Skeletal muscle satellite cell (primary cell): Measurements from ENCODE around the gene PLEKHG3. TPM values are rescaled to one million over a fixed set of nuclear protein-coding genes. Genes with fewer than 3 reads are reported as not detected.
"Not testable (repeated sequence)": the region's sequence is repeated elsewhere in the genome, so short reads cannot be mapped to it uniquely, and the experiment has no call there.

Source experiments
- H3K27me3 ChIP-seq: 2 replicates; pipeline ENCODE4 v1.7.0; 2013; ENCODE audit warnings: low read length; ENCODE audit not compliant: control insufficient read depth, insufficient read depth
- H3K36me3 ChIP-seq: 2 replicates; pipeline ENCODE4 v1.7.0; 2013; ENCODE audit warnings: mild to moderate bottlenecking, control low read depth, low read length; ENCODE audit not compliant: insufficient read depth
- H3K4me1 ChIP-seq: 2 replicates; pipeline ENCODE4 v1.7.0; 2013; ENCODE audit warnings: low read length; ENCODE audit not compliant: control insufficient read depth, insufficient read depth
- H3K4me2 ChIP-seq: 2 replicates; pipeline ENCODE4 v1.7.0; 2013; ENCODE audit warnings: mild to moderate bottlenecking, low read length
- H3K4me3 ChIP-seq: 2 replicates; pipeline ENCODE4 v1.7.0; 2013; ENCODE audit warnings: low read length
- H3K9ac ChIP-seq: 2 replicates; pipeline ENCODE4 v1.7.0; 2013; ENCODE audit warnings: mild to moderate bottlenecking, low read depth, low read length, moderate library complexity
- H3K9me3 ChIP-seq: replicated peaks from 2 replicates; pipeline ENCODE4 v1.7.0; 2013; ENCODE audit warnings: mild to moderate bottlenecking, control low read depth, low read length
- total RNA-seq: library from RNA; depleted of rRNA; stranded (reverse); fragments of >200 nt; gene quantifications from 2 replicates; pipeline ENCODE4 v1.2.3, GENCODE V29; 2012; rRNA removed

The PLEKHG3 gene
- 0.87 and 1.3 TPM in 2 replicates for total RNA-seq

DNA sequence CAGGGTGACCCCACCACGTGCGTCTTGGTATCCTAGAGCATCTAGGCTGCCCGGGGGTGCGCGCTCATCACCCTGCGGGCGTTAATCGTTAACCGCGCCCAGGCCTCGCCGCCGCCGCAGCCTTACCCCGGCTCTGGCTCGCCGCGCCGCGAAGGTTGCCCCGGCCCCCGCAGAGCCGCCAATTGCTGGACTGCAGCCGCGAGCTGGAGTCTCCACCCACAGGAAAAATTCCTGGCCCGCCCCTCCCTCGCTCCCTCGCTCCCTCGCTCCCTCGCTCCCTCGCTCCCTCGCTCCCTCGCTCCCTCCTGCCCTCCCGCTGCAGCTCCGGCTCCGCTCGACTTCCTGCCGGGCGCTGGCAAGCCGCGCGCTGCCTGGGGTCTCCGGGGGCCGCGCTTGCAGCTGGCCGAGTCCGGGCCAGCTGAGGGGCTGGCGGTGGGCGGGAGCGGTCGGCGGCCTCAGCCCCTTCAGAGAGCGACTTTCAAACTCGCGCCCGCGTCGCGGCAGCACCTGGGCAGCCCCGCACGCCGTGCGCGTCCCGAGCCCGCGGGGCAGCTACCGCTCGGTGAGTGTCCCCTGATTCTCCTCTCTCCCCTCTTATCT is at the start of gene PLEKHG3:
TSS of gene PLEKHG3 (plus strand) at position 282 of the 600 bp plus-strand sequence. CDS start 23,208 bp downstream, outside the sequence.
- Histone ChIP-seq H3K4me3 (peak within 1 kb of the TSS; percentile 90), H3K27me3 (peaks cover 29% of the 10 kb centered on the region), H3K36me3 (no peaks in the 10 kb centered on the region), H3K4me2 (peak within 1 kb of the TSS; percentile 99), H3K4me1 (peaks cover 28% of the 10 kb centered on the region), H3K9ac (peak within 1 kb of the TSS; percentile 86), H3K9me3 (no peaks in the 10 kb centered on the region)

- Histone ChIP-seq H3K4me1 (peaks cover 23% of the 10 kb centered on the region), H3K9ac (peak overlapping the region; percentile 7), H3K36me3 (no peaks in the 10 kb centered on the region), H3K9me3 (no peaks in the 10 kb centered on the region), H3K4me3 (no peak overlapping the region), H3K4me2 (peak overlapping the region; percentile 55), H3K27me3 (no peaks in the 10 kb centered on the region)
Measured at GRCh38 chr14:64654901-64655300, 49.3 kb upstream of the PLEKHG3 start.

GRCh38 chr14:64656986-64657385 is 47.2 kb upstream of the PLEKHG3 start:
- H3K9me3 ChIP-seq: no peaks in the 10 kb centered on the region
- no peak overlapping the region for H3K4me3 ChIP-seq
- peaks cover 23% of the 10 kb centered on the region for H3K4me1 ChIP-seq
- no peak overlapping the region for H3K4me2 ChIP-seq
- H3K27me3 ChIP-seq: no peaks in the 10 kb centered on the region
- no peaks in the 10 kb centered on the region for H3K36me3 ChIP-seq
- no peak overlapping the region for H3K9ac ChIP-seq

DNA sequence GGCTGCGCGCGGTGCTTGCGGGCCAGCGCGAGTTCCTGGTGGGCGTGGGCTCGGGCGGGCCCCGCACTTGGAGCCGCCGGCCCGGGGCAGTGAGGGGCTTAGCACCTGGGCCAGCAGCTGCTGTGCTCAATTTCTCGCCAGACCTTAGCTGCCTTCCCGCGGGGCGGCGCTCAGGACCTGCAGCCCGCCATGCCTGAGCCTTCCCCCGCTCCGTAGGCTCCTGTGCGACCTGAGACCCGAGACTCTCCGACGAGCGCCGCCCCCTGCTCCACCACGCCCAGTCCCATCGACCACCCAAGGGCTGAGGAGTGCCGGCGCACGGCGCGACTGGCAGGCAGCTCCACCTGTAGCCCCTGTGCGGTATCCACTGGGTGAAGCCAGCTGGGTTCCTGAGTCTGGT is 46.0 kb upstream of the PLEKHG3 start:
- Histone ChIP-seq H3K4me2 (no peak overlapping the region), H3K4me3 (no peak overlapping the region), H3K9ac (no peak overlapping the region), H3K4me1 (peaks cover 27% of the 10 kb centered on the region), H3K27me3 (no peaks in the 10 kb centered on the region), H3K9me3 (no peaks in the 10 kb centered on the region), H3K36me3 (no peaks in the 10 kb centered on the region)

- not testable (repeated sequence) for H3K27me3 ChIP-seq, H3K36me3 ChIP-seq, H3K9ac ChIP-seq, H3K9me3 ChIP-seq, H3K4me3 ChIP-seq, H3K4me2 ChIP-seq
- peaks cover 25% of the 10 kb centered on the region for H3K4me1 ChIP-seq
Measured at GRCh38 chr14:64658700-64659264, 45.4 kb upstream of the PLEKHG3 start.

DNA sequence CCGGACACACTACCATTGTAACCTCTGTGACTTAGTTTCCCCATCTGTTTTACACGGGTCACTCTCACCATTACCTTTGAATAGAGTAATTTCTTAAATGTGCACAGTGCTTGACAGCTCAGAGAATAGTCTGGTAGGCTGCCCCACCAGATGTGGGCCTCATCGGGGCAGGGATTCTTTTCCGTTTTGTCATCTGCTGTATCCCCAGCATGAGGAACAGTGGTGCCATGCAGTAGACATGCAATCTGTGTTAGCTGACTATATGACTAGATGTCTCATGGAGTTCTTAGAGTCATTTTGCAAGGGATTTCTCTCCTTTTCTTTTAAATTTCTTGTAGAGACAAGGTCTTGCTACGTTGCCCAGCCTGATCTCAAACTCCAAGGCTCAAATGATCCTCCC is 44.9 kb upstream of the PLEKHG3 start:
- no peak overlapping the region for H3K4me2 ChIP-seq
- H3K4me3 ChIP-seq: no peak overlapping the region

GRCh38 chr14:64663174-64663573 is 41.0 kb upstream of the PLEKHG3 start:
- no peak overlapping the region for H3K4me3 ChIP-seq
- H3K27me3 ChIP-seq: no peaks in the 10 kb centered on the region
- no peaks in the 10 kb centered on the region for H3K36me3 ChIP-seq
- H3K4me2 ChIP-seq: no peak overlapping the region
- peaks cover 7% of the 10 kb centered on the region for H3K4me1 ChIP-seq
- H3K9me3 ChIP-seq: no peaks in the 10 kb centered on the region
- H3K9ac ChIP-seq: peak overlapping the region; percentile 18

More for the DNA sequence above, 44.9 kb upstream of the PLEKHG3 start:
- peaks cover 19% of the 10 kb centered on the region for H3K4me1 ChIP-seq
- no peak overlapping the region for H3K9ac ChIP-seq
- no peaks in the 10 kb centered on the region for H3K9me3 ChIP-seq
- H3K36me3 ChIP-seq: no peaks in the 10 kb centered on the region
- H3K27me3 ChIP-seq: no peaks in the 10 kb centered on the region

- H3K4me2 ChIP-seq: no peak overlapping the region
- H3K9me3 ChIP-seq: no peaks in the 10 kb centered on the region
- H3K4me1 ChIP-seq: no peaks in the 10 kb centered on the region
- H3K4me3 ChIP-seq: no peak overlapping the region
- no peak overlapping the region for H3K9ac ChIP-seq
- H3K27me3 ChIP-seq: peaks cover 14% of the 10 kb centered on the region
- H3K36me3 ChIP-seq: no peaks in the 10 kb centered on the region
Measured at GRCh38 chr14:64671591-64671990, 32.6 kb upstream of the PLEKHG3 start.

DNA sequence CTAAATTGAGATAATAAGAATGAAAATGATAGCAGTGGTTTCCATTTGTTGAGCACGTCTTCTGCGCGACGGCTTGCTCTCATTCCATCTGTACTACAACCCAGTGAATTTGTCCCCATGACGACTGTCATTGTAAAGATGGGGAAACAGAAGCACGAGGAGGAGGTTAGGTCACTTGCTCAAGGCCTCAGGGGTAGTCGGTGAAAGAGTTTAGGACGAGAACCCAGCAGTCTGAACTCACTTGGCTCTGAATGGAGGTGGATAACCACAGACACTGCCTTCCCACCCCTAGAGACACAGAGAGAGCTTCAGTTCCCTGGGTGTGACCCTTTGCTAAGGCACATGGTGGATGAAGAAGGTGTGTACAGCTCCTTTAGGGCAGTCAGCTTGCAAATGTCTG is 30.9 kb upstream of the PLEKHG3 start:
- H3K4me3 ChIP-seq: no peak overlapping the region
- H3K27me3 ChIP-seq: peaks cover 14% of the 10 kb centered on the region
- no peaks in the 10 kb centered on the region for H3K4me1 ChIP-seq
- H3K9ac ChIP-seq: no peak overlapping the region
- no peak overlapping the region for H3K4me2 ChIP-seq
- no peaks in the 10 kb centered on the region for H3K36me3 ChIP-seq
- no peaks in the 10 kb centered on the region for H3K9me3 ChIP-seq

GRCh38 chr14:64673748-64674147 is 30.5 kb upstream of the PLEKHG3 start:
- no peaks in the 10 kb centered on the region for H3K4me1 ChIP-seq
- H3K27me3 ChIP-seq: peaks cover 14% of the 10 kb centered on the region
- no peaks in the 10 kb centered on the region for H3K9me3 ChIP-seq
- H3K4me3 ChIP-seq: no peak overlapping the region
- no peaks in the 10 kb centered on the region for H3K36me3 ChIP-seq
- H3K9ac ChIP-seq: no peak overlapping the region
- H3K4me2 ChIP-seq: no peak overlapping the region

DNA sequence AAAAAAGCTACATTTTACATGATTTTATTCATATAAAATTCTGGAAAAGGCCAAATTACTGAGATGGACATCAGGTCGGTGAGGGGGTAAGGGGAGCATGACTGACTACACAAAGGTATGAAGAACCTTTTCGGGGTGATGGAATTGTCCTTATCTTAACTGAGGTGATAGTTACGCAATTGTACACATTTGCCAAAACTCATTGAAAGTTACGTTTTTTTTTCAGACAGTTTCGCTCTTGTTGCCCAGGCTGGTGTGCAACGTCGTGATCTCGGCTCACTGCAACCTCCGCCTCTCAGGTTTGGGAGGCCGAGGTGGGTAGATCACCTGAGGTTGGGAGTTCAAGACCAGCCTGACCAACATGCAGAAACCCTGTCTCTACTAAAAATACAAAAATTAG is 29.4 kb upstream of the PLEKHG3 start:
- H3K36me3 ChIP-seq: no peaks in the 10 kb centered on the region
- no peak overlapping the region for H3K4me2 ChIP-seq
- no peaks in the 10 kb centered on the region for H3K4me1 ChIP-seq
- peaks cover 14% of the 10 kb centered on the region for H3K27me3 ChIP-seq
- H3K9ac ChIP-seq: no peak overlapping the region
- H3K4me3 ChIP-seq: no peak overlapping the region
- H3K9me3 ChIP-seq: no peaks in the 10 kb centered on the region

- H3K27me3 ChIP-seq: peaks cover 14% of the 10 kb centered on the region
- no peaks in the 10 kb centered on the region for H3K9me3 ChIP-seq
- H3K9ac ChIP-seq: no peak overlapping the region
- H3K4me3 ChIP-seq: no peak overlapping the region
- no peaks in the 10 kb centered on the region for H3K36me3 ChIP-seq
- no peaks in the 10 kb centered on the region for H3K4me1 ChIP-seq
- no peak overlapping the region for H3K4me2 ChIP-seq
Measured at GRCh38 chr14:64675312-64675711, 28.9 kb upstream of the PLEKHG3 start.
